Thyroid gland (tissue), 4 donors: ENCODE data around the gene CD72.

Experiments
- POLR2A ChIP-seq, 2 donors: fragments of 450-650 bp; IDR thresholded peaks; one replicate each; pipeline ENCODE4 v1.6.1; 2017; ENCODE audit warnings: antibody characterized with exemption in 2 of 2, mild to moderate bottlenecking in 2 of 2, moderate library complexity in 1 of 2
- TF ChIP-seq, protein P1 (sequence below), 6 experiments: fragments of 200-600 bp in 3 of 6; fragments of 450-650 bp in 3 of 6; sonication (generic) in 3 of 6; IDR thresholded peaks; one replicate each; pipeline ENCODE4 v1.5.1; 2016 to 2019; ENCODE audit warnings: antibody characterized with exemption in 6 of 6, mild to moderate bottlenecking in 2 of 6, inconsistent platforms in 1 of 6, moderate library complexity in 1 of 6

DNA sequence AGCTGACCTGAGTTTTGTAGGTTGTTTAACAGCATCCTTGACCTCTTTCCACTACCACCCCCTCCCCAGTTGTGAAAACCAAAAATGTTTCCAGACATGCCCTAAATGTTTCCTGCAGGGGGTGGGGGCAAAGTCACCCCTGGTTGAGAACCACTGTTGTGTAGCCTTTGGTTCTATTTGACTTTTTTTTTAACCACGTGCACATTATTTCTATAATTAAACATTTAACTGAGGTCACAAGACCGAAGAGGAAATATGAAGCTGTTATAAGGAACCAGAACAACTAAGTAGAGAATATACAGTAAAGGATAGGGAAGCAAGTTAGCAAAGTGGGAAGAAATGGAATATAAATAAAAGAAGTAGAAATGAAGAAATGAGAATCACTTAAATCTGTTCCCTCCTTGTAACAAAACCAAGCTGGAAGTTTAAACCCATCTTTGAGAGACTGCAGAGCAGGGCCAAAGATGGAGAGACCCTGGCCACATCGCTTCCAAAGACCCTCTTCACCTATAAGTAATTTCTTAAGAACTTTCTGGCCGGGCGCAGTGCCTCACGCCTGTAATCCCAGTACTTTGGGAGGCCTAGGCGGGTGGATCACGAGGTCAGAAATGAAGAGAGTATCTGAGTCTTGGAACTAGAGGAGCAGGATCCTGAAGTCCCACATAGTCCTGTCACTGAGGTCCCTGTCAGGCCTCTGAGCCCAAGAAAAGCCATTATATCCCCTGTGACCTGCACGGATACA lies 18.1 kb upstream of the CD72 start:
- TF ChIP-seq, protein P1, sequence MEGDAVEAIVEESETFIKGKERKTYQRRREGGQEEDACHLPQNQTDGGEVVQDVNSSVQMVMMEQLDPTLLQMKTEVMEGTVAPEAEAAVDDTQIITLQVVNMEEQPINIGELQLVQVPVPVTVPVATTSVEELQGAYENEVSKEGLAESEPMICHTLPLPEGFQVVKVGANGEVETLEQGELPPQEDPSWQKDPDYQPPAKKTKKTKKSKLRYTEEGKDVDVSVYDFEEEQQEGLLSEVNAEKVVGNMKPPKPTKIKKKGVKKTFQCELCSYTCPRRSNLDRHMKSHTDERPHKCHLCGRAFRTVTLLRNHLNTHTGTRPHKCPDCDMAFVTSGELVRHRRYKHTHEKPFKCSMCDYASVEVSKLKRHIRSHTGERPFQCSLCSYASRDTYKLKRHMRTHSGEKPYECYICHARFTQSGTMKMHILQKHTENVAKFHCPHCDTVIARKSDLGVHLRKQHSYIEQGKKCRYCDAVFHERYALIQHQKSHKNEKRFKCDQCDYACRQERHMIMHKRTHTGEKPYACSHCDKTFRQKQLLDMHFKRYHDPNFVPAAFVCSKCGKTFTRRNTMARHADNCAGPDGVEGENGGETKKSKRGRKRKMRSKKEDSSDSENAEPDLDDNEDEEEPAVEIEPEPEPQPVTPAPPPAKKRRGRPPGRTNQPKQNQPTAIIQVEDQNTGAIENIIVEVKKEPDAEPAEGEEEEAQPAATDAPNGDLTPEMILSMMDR (IDR thresholded peaks at IDR 0.05), result no peak
- TF ChIP-seq POLR2A (IDR thresholded peaks at IDR 0.05), result no peak
